Small intestine (tissue), 7 donors: Measurements from ENCODE around the gene SLC44A5. TPM values are rescaled to one million over a fixed set of nuclear protein-coding genes. Genes with fewer than 3 reads are reported as not detected.

Experiments
- DNase-seq, 2 donors: peaks; one replicate each; pipeline versions ENCODE4 v3.0.0 to v3.0.0-alpha.2; 2013
- FAIRE-seq: peaks from 2 replicates; lab custom pipeline; 2012; peaks lifted over from hg19 to GRCh38; lab: Jason Lieb, UNC
- H3K27ac ChIP-seq, 3 donors: one replicate each; pipeline ENCODE4 v1.5.1; 2013; ENCODE audit warnings: low read length in 2 of 3, mild to moderate bottlenecking in 2 of 3, control low read depth in 1 of 3, inconsistent platforms in 1 of 3, low read depth in 1 of 3, moderate library complexity in 1 of 3
- H3K27me3 ChIP-seq, 3 donors: one replicate each; pipeline ENCODE4 v1.6.1; 2013; ENCODE audit warnings: low read length in 3 of 3, inconsistent platforms in 1 of 3; ENCODE audit not compliant: control insufficient read depth in 3 of 3, insufficient read depth in 3 of 3
- H3K36me3 ChIP-seq, 3 donors: one replicate each; pipeline ENCODE4 v1.6.1; 2013; ENCODE audit warnings: low read length in 3 of 3, inconsistent platforms in 1 of 3, low read depth in 1 of 3, mild to moderate bottlenecking in 1 of 3, moderate library complexity in 1 of 3; ENCODE audit not compliant: control insufficient read depth in 3 of 3, insufficient read depth in 2 of 3
- H3K4me1 ChIP-seq, 3 donors: one replicate each; pipeline ENCODE4 v1.6.1; 2013; ENCODE audit warnings: low read length in 2 of 3, inconsistent platforms in 1 of 3, low read depth in 1 of 3, mild to moderate bottlenecking in 1 of 3, moderate library complexity in 1 of 3; ENCODE audit not compliant: control insufficient read depth in 3 of 3, insufficient read depth in 2 of 3
- H3K4me3 ChIP-seq, 3 donors: one replicate each; pipeline ENCODE4 v1.5.1; 2013; ENCODE audit warnings: low read length in 3 of 3, control low read depth in 1 of 3, inconsistent platforms in 1 of 3, low read depth in 1 of 3, mild to moderate bottlenecking in 1 of 3, moderate library complexity in 1 of 3
- H3K9me3 ChIP-seq, 2 donors: one replicate each; pipeline ENCODE4 v1.6.1; 2013; ENCODE audit warnings: low read depth in 1 of 2, low read length in 1 of 2; ENCODE audit not compliant: control insufficient read depth in 2 of 2, insufficient read depth in 1 of 2
- WGBS, 3 donors: extraction: QIAGEN DNeasy Blood & Tissue Kit; methylation state at CpG; one replicate each; pipeline ENCODE4 v1.1.7; 2013; 5-methylcytosine and 5-hydroxymethylcytosine counted together
- polyA plus RNA-seq, 4 donors: library from polyadenylated mRNA; stranded (reverse) in 3 of 4; unstranded in 1 of 4; fragments of 200-250 nt in 3 of 4; fragments of 120-200 nt in 1 of 4; gene quantifications; one replicate each; pipeline versions ENCODE4 v1.2.1 to v1.2.3, GENCODE V29; 2013
- donor health status: healthy with polysubstance abuse.
- donor health status: control.
- donor health status: control.
- donor health status: Bipolar disorder and iron deficiency.
- donor health status: healthy.

Gene SLC44A5
- polyA plus RNA-seq, 4 donors, result 0.40 to 1.4 (median 1.1) TPM; not detected in 1

- 63 to 81% (median 80%) methylated on average over 1 of the region's 1 CpG for WGBS, 3 donors
- no peak overlapping the region for H3K27ac ChIP-seq
- H3K9me3 ChIP-seq, result no peaks in the 10 kb centered on the region
- DNase-seq (no peak), FAIRE-seq (no peak)
- no peaks in the 10 kb centered on the region for H3K4me1 ChIP-seq
- no peaks in the 10 kb centered on the region for H3K27me3 ChIP-seq
- no peaks in the 10 kb centered on the region for H3K36me3 ChIP-seq
- no peak overlapping the region for H3K4me3 ChIP-seq
These were observed 439.0 kb downstream of the SLC44A5 start for GRCh38 chr1:75171876-75172275.

GRCh38 chr1:75170981-75171380 is 439.9 kb downstream of the SLC44A5 start:
- Histone ChIP-seq H3K4me1 (no peaks in the 10 kb centered on the region), H3K4me3 (no peak overlapping the region), H3K9me3 (no peaks in the 10 kb centered on the region), H3K27ac (no peak overlapping the region), H3K36me3 (no peaks in the 10 kb centered on the region), H3K27me3 (no peaks in the 10 kb centered on the region)
- FAIRE-seq (no peak), DNase-seq (no peak)
- WGBS, 3 donors, result 49 to 64% (median 52%) methylated on average over 2 of the region's 2 CpGs

- H3K27me3 ChIP-seq, result no peaks in the 10 kb centered on the region
- H3K36me3 ChIP-seq, result no peaks in the 10 kb centered on the region
- no peak overlapping the region for H3K4me3 ChIP-seq
- FAIRE-seq, result no peak
- 81 to 89% (median 89%) methylated on average over 2 of the region's 2 CpGs for WGBS, 3 donors
- DNase-seq, result no peak
- H3K9me3 ChIP-seq, result no peaks in the 10 kb centered on the region
- H3K27ac ChIP-seq, result no peak overlapping the region
- no peaks in the 10 kb centered on the region for H3K4me1 ChIP-seq
These were observed 440.9 kb downstream of the SLC44A5 start for GRCh38 chr1:75170011-75170410.

- Histone ChIP-seq H3K27ac (no peak overlapping the region), H3K4me1 (no peaks in the 10 kb centered on the region), H3K27me3 (no peaks in the 10 kb centered on the region), H3K36me3 (no peaks in the 10 kb centered on the region), H3K9me3 (no peaks in the 10 kb centered on the region), H3K4me3 (no peak overlapping the region)
- FAIRE-seq (no peak), DNase-seq (no peak)
- 66 to 83% (median 67%) methylated on average over 4 of the region's 4 CpGs for WGBS, 3 donors
These were observed 444.1 kb downstream of the SLC44A5 start for GRCh38 chr1:75166821-75167220.

GRCh38 chr1:75165264-75165663 is 445.6 kb downstream of the SLC44A5 start:
- Histone ChIP-seq H3K9me3 (no peaks in the 10 kb centered on the region), H3K4me3 (no peak overlapping the region), H3K4me1 (no peaks in the 10 kb centered on the region), H3K36me3 (no peaks in the 10 kb centered on the region), H3K27me3 (no peaks in the 10 kb centered on the region), H3K27ac (no peak overlapping the region)
- DNase-seq (no peak), FAIRE-seq (no peak)

- WGBS, 3 donors, result 73 to 90% (median 80%) methylated on average over 3 of the region's 3 CpGs
- Histone ChIP-seq H3K4me3 (no peak overlapping the region), H3K27me3 (peaks cover 0 to 2% (median 0%) of the 10 kb centered on the region in 3 donors), H3K27ac (no peak overlapping the region), H3K36me3 (no peaks in the 10 kb centered on the region), H3K9me3 (no peaks in the 10 kb centered on the region), H3K4me1 (no peaks in the 10 kb centered on the region)
- DNase-seq, result no peak
- FAIRE-seq, result no peak
These were observed 451.8 kb downstream of the SLC44A5 start for GRCh38 chr1:75159154-75159553.

Other genes with a start within 250 kb of the SLC44A5 start
- 100 to 1,000 TPM in 2 of 4 donors, 10 to 100 TPM in 2; 22.5 to 188 (median 77.9) TPM for gene ACADM, start 113.6 kb upstream of the SLC44A5 start, polyA plus RNA-seq
- 10 to 100 TPM; 55.6 to 95.9 (median 62.6) TPM for gene RABGGTB, start 175.1 kb upstream of the SLC44A5 start, polyA plus RNA-seq
- gene MSH4, start 185.8 kb upstream of the SLC44A5 start, polyA plus RNA-seq, result under 1 TPM in 2 of 4 donors, not detected in 2; 0.04 to 0.21 TPM